ENCODE measurements around the gene PTP4A2. TPM values are rescaled to one million over a fixed set of nuclear protein-coding genes. Genes with fewer than 3 reads are reported as not detected.

PTP4A2 gene
- total and polyA plus RNA-seq, 8 donors = 78.6 to 330 (median 167) TPM

GRCh38 chr1:31871703-31872102 lies 66.5 kb downstream of the PTP4A2 start:
- Histone ChIP-seq H3K27me3 (no peaks in the 10 kb centered on the region), H3K4me3 (no peak overlapping the region), H3K27ac (no peak overlapping the region), H3K4me1 (peaks cover 0 to 13% (median 5%) of the 10 kb centered on the region in 4 donors), H3K9me3 (no peaks in the 10 kb centered on the region), H3K36me3 (no peaks in the 10 kb centered on the region)
- no peak for DNase-seq
- intact Hi-C loops (cut with DNase I; ENCODE audit: low total_unique reads) = no loop called here
- TF ChIP-seq POLR2AphosphoS5 (IDR thresholded peaks at IDR 0.05) = no peak
- no peak for TF ChIP-seq CTCF (IDR thresholded peaks at IDR 0.05)
- TF ChIP-seq POLR2A (IDR thresholded peaks at IDR 0.05) = no peak
- no peak for TF ChIP-seq EP300 (IDR thresholded peaks at IDR 0.05)
- 89 to 98% (median 94%) methylated on average over 3 of the region's 3 CpGs for whole genome bisulfite sequencing, 5 donors

- WGBS, 5 donors = 88 to 92% (median 90%) methylated on average over 7 of the region's 7 CpGs
- Histone ChIP-seq H3K27me3 (no peaks in the 10 kb centered on the region), H3K36me3 (no peaks in the 10 kb centered on the region), H3K27ac (no peak overlapping the region), H3K4me3 (no peak overlapping the region), H3K9me3 (no peaks in the 10 kb centered on the region), H3K4me1 (peaks cover 0 to 1% (median 0%) of the 10 kb centered on the region in 4 donors)
- DNase-seq = no peak
- intact Hi-C loops (cut with DNase I; ENCODE audit: low total_unique reads) = no loop called here
- TF ChIP-seq POLR2AphosphoS5 (IDR thresholded peaks at IDR 0.05) = no peak
- no peak for TF ChIP-seq CTCF (IDR thresholded peaks at IDR 0.05)
- no peak for TF ChIP-seq EP300 (IDR thresholded peaks at IDR 0.05)
- TF ChIP-seq POLR2A (IDR thresholded peaks at IDR 0.05) = no peak
Measured at GRCh38 chr1:31870086-31870736, 68.0 kb downstream of the PTP4A2 start.

GRCh38 chr1:31869449-31869848 lies 68.7 kb downstream of the PTP4A2 start:
- Histone ChIP-seq H3K27me3 (no peaks in the 10 kb centered on the region), H3K27ac (no peak overlapping the region), H3K4me1 (no peaks in the 10 kb centered on the region), H3K4me3 (no peak overlapping the region), H3K9me3 (no peaks in the 10 kb centered on the region), H3K36me3 (no peaks in the 10 kb centered on the region)
- intact Hi-C loops (cut with DNase I; ENCODE audit: low total_unique reads) = no loop called here
- no peak for DNase-seq
- TF ChIP-seq CTCF (IDR thresholded peaks at IDR 0.05) (no peak), POLR2A (IDR thresholded peaks at IDR 0.05) (no peak), POLR2AphosphoS5 (IDR thresholded peaks at IDR 0.05) (no peak), EP300 (IDR thresholded peaks at IDR 0.05) (no peak)
- WGBS, 5 donors = 65 to 83% (median 68%) methylated on average over 3 of the region's 3 CpGs

GRCh38 chr1:31868862-31869261 lies 69.3 kb downstream of the PTP4A2 start:
- H3K9me3 ChIP-seq = no peaks in the 10 kb centered on the region
- DNase-seq = no peak
- no peaks in the 10 kb centered on the region for H3K27me3 ChIP-seq
- intact Hi-C loops (cut with DNase I; ENCODE audit: low total_unique reads) = no loop called here
- H3K27ac ChIP-seq = no peak overlapping the region
- H3K4me1 ChIP-seq = no peaks in the 10 kb centered on the region
- 79 to 90% (median 89%) methylated on average over 3 of the region's 3 CpGs for WGBS, 5 donors
- no peak overlapping the region for H3K4me3 ChIP-seq
- no peaks in the 10 kb centered on the region for H3K36me3 ChIP-seq
- no peak for TF ChIP-seq POLR2AphosphoS5 (IDR thresholded peaks at IDR 0.05)
- no peak for TF ChIP-seq CTCF (IDR thresholded peaks at IDR 0.05)
- no peak for TF ChIP-seq POLR2A (IDR thresholded peaks at IDR 0.05)
- no peak for TF ChIP-seq EP300 (IDR thresholded peaks at IDR 0.05)
